ENCODE measurements around the gene GDAP1L1. TPM values are rescaled to one million over a fixed set of nuclear protein-coding genes. Genes with fewer than 3 reads are reported as not detected.

GDAP1L1 gene
- total and polyA plus RNA-seq, 2 of the 4 experiments (the other 2 are of a cell fraction) = not detected

DNA sequence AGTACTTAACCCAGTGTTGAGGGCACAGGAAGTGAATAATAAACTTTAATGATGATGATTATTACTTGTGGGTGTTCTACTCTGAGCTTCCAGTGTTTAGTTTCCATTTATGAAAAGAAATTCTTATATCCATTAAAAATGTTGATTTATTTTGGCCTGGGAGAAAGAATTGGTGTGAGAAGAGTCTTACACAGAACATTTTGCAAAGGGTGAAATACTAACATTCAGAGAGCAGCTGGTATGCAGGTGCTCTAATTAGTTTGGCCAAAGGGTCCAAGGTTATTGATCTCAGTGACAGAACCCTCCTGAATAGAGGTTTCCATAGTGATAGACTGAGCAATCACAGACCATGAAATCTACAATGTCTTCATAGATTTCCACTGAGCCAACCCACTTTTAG, 41.0 kb upstream of the GDAP1L1 start:
- Histone ChIP-seq H3K9me1 (ENCODE audit: insufficient read depth, low read length) (peaks cover 16% of the 10 kb centered on the region), H4K91ac (ENCODE audit: insufficient read depth, low read depth, low read length) (no peak overlapping the region), H2BK20ac (ENCODE audit: low read depth, low read length) (no peak overlapping the region), H3K9ac (ENCODE audit: low read depth, low read length) (no peak overlapping the region), H4K5ac (ENCODE audit: low read depth, low read length) (no peak overlapping the region), H3K18ac (ENCODE audit: low read depth, low read length) (no peak overlapping the region), H3K4me2 (ENCODE audit: low read depth, low read length) (no peak overlapping the region), H3K4me1 (ENCODE audit: control insufficient read depth, insufficient read depth, low read length) (peaks cover 11% of the 10 kb centered on the region), H2AFZ (replicated peaks; ENCODE audit: low read length, poor library complexity) (no peak overlapping the region), H4K8ac (ENCODE audit: low read depth in 2 of 2, low read length in 2 of 2) (0 out of 4 replicates have a peak overlapping the region, but pooled peaks of 1 of the 2 experiments have one; percentile 9), H3K27me3 (ENCODE audit: control insufficient read depth, insufficient read depth, low read length) (no peaks in the 10 kb centered on the region), H3K56ac (ENCODE audit: extremely low read depth, insufficient read depth, low read length) (no peak overlapping the region), H3K36me3 (ENCODE audit: control insufficient read depth, insufficient read depth, low read length) (peaks cover 19% of the 10 kb centered on the region), H3K4ac (ENCODE audit: low read depth, low read length) (no peak overlapping the region; the same call in 1 of the 2 replicates), H3K23ac (ENCODE audit: low read depth, low read length) (peak overlapping the region; percentile 43; the same call in 1 of the 2 replicates), H2BK5ac (ENCODE audit: low read depth, low read length, poor library complexity, severe bottlenecking) (no peak overlapping the region), H3K79me1 (ENCODE audit: low read depth in 1 of 2, low read length in 2 of 2) (peaks cover 9 to 67% of the 10 kb centered on the region in 2 experiments), H3K14ac (replicated peaks; ENCODE audit: low read depth, low read length) (no peak overlapping the region), H2AK5ac (ENCODE audit: low read depth, low read length) (no peak overlapping the region), H2AK9ac (replicated peaks; ENCODE audit: low read depth, low read length, poor library complexity) (no peak overlapping the region), H2BK120ac (ENCODE audit: low read depth, low read length) (peak overlapping the region; percentile 38; the same call in 1 of the 2 replicates), H3K4me3 (ENCODE audit: insufficient read depth, low read depth, low read length) (no peak overlapping the region), H4K20me1 (ENCODE audit: insufficient read depth, low read length) (peaks cover 22% of the 10 kb centered on the region), H3K27ac (ENCODE audit: insufficient read depth, low read length) (peak overlapping the region; percentile 8; the same call in 1 of the 2 replicates), H3K9me3 (ENCODE audit: control insufficient read depth, insufficient read depth, low read length) (no peaks in the 10 kb centered on the region), H2BK15ac (ENCODE audit: low read depth, low read length) (0 out of 3 replicates have a peak overlapping the region, but pooled peaks have one; percentile 21)
- CTCF ChIA-PET = no interaction called here
- in situ Hi-C loops (cut with MboI; ENCODE audit: low sequenced_read_pairs) = no loop called here
- intact Hi-C loops (cut with micrococcal nuclease) = loop anchor here (10.0 kb wide), 1 partner anchor 751 kb away; the partner anchor contains the start of gene SRSF6
- POLR2A ChIA-PET (ENCODE audit: unreplicated experiment) = no interaction called here
- ATAC-seq (ENCODE audit: low read depth) (no peak), DNase-seq (no peak)
- dilution Hi-C loops (cut with HindIII; ENCODE audit: low sequenced_read_pairs, unreplicated experiment) = no loop called here
- no TSS peak for BruUV-seq (replicated peaks)
- TF ChIP-seq, protein P1, sequence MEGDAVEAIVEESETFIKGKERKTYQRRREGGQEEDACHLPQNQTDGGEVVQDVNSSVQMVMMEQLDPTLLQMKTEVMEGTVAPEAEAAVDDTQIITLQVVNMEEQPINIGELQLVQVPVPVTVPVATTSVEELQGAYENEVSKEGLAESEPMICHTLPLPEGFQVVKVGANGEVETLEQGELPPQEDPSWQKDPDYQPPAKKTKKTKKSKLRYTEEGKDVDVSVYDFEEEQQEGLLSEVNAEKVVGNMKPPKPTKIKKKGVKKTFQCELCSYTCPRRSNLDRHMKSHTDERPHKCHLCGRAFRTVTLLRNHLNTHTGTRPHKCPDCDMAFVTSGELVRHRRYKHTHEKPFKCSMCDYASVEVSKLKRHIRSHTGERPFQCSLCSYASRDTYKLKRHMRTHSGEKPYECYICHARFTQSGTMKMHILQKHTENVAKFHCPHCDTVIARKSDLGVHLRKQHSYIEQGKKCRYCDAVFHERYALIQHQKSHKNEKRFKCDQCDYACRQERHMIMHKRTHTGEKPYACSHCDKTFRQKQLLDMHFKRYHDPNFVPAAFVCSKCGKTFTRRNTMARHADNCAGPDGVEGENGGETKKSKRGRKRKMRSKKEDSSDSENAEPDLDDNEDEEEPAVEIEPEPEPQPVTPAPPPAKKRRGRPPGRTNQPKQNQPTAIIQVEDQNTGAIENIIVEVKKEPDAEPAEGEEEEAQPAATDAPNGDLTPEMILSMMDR (conservative IDR thresholded peaks at IDR 0.05; ENCODE audit: low read depth, low read length) = no peak
- TF ChIP-seq POLR2A (IDR thresholded peaks at IDR 0.05; ENCODE audit: low read depth, low read length) = no peak
- TF ChIP-seq FOS (IDR thresholded peaks at IDR 0.05; ENCODE audit: low read depth, low read length) = no peak
- no peak for TF ChIP-seq SMC3 (IDR thresholded peaks at IDR 0.05; ENCODE audit: low read depth, low read length)
- TF ChIP-seq NFE2L2 (IDR thresholded peaks at IDR 0.05; ENCODE audit: low read depth, low read length) = no peak
- TF ChIP-seq, protein P2, sequence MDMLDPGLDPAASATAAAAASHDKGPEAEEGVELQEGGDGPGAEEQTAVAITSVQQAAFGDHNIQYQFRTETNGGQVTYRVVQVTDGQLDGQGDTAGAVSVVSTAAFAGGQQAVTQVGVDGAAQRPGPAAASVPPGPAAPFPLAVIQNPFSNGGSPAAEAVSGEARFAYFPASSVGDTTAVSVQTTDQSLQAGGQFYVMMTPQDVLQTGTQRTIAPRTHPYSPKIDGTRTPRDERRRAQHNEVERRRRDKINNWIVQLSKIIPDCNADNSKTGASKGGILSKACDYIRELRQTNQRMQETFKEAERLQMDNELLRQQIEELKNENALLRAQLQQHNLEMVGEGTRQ (IDR thresholded peaks at IDR 0.05; ENCODE audit: low read depth, low read length) = no peak
- no peak for TF ChIP-seq RAD21 (IDR thresholded peaks at IDR 0.05; ENCODE audit: low read length)
- TF ChIP-seq CEBPB (IDR thresholded peaks at IDR 0.05; ENCODE audit: low read depth, low read length) = no peak
- TF ChIP-seq MAZ (IDR thresholded peaks at IDR 0.05; ENCODE audit: borderline replicate concordance, low read depth, low read length) = no peak
- no peak for TF ChIP-seq RFX5 (IDR thresholded peaks at IDR 0.05; ENCODE audit: low read depth, low read length)
- no peak for TF ChIP-seq BHLHE40 (IDR thresholded peaks at IDR 0.05; ENCODE audit: low read depth, low read length)
- no peak for TF ChIP-seq RCOR1 (IDR thresholded peaks at IDR 0.05; ENCODE audit: insufficient replicate concordance, low read length)
- TF ChIP-seq MAFK (IDR thresholded peaks at IDR 0.05; ENCODE audit: low read depth, low read length) = no peak
- TF ChIP-seq, protein P3, sequence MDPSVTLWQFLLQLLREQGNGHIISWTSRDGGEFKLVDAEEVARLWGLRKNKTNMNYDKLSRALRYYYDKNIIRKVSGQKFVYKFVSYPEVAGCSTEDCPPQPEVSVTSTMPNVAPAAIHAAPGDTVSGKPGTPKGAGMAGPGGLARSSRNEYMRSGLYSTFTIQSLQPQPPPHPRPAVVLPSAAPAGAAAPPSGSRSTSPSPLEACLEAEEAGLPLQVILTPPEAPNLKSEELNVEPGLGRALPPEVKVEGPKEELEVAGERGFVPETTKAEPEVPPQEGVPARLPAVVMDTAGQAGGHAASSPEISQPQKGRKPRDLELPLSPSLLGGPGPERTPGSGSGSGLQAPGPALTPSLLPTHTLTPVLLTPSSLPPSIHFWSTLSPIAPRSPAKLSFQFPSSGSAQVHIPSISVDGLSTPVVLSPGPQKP (IDR thresholded peaks at IDR 0.05; ENCODE audit: borderline replicate concordance, low read depth, low read length) = no peak
- TF ChIP-seq CHD1 (IDR thresholded peaks at IDR 0.05; ENCODE audit: low read depth, low read length) = no peak
- TF ChIP-seq MXI1 (IDR thresholded peaks at IDR 0.05; ENCODE audit: borderline replicate concordance, low read depth, low read length) = no peak
